Femur (tissue), 1 donor: ENCODE results near the gene CLCA2.
A peak's percentile ranks its signal among the peaks of the same experiment; 100 is the strongest.

Source experiments
- DNase-seq: peaks from one replicate; pipeline ENCODE4 v3.0.0-alpha.2; 2017

CLCA2 gene

DNA sequence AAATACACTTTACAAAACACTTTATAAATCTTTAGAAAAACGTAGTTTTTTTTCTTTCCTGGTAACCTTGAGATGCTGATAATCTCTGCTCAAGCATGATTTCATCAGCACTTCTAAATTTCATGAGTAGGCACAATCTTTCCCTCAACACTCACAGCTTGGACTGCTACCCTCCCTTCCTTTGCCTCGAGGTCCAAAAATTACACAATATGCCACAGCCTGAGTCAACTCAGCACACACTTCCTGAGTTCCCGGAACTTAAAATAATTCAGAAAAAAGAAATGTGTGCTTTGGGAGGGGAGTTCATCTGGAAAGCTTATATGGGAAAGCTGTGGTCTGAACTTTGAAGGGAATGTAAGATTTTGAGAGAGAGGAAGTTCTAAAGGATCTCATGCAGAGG is 5.9 kb downstream of the CLCA2 start:
- DNase-seq: peak; percentile 46

DNA sequence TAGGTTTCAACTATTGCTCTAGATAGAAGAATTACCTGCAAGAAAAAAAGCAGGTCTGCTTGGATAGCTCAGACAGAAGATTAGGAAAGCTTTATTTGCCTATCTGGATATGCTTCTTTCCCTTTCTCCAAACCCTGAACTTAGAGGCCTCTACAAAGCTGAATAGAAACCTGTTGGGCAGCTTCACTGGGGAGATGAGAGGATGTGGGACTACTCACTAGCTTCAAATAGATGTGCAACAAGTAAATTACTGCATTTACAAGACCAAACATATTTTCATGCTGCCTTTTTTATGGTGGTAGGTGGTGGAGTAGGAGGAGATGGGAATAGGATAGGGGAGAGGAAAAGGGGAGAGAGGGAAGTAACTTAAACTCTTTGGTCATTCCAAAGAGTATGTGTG is 6.4 kb downstream of the CLCA2 start:
- no peak for DNase-seq

DNA sequence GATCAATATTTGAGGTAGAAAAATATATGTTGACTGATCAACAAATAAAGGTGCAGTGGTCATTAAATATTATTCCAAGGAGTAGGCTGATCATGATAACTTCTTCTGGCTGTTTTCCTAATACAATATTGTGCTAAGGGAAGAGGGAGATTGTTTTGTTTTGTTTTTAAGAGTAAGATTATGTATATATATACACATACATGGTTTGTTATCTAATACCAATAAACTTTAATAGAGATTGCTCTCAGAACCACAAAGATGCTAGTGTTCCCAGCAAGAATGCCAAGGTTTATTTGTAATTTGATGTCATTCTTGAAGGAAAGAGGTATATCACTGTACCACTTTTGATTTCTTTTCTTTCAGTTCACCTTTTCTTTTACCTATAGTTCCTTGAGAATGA is 10.1 kb downstream of the CLCA2 start:
- no peak for DNase-seq

DNA sequence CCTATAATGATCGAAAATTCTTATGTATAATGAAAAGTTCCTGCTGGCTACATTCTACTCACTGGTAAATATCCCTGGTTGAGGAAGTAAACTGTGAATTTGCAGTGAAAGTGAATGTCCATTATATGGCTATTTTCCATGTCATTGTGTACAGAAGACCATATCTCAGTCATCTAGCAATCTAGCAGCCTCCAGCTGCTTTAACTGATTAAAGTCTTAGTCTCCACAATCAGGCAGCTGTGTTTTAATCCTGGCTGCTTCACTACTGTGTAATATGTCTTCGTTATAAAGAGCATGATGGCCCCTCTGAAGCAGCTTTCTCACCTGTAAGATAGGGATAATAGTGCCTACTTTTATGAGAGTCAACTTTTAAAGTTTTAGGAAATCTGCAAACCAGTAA is 11.4 kb downstream of the CLCA2 start:
- DNase-seq: no peak

DNA sequence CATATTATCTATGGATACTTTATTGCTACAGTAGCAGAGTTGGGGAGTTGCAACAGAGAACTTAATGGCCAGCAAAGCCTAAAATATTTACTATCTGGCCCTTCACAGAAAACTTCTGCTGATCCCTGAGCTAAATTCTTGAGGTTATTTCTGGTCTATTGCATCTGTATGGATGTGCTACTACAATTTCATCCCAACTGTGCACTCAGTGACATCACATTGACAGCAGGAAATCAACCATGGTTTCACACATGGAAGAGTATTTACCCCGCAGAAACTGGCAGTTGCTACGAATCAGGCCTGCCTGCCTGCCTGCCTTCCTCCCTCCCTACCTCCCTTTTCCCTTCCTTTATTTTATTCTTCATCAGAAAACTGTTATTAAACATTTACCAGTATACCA is 12.1 kb downstream of the CLCA2 start:
- DNase-seq: no peak

DNA sequence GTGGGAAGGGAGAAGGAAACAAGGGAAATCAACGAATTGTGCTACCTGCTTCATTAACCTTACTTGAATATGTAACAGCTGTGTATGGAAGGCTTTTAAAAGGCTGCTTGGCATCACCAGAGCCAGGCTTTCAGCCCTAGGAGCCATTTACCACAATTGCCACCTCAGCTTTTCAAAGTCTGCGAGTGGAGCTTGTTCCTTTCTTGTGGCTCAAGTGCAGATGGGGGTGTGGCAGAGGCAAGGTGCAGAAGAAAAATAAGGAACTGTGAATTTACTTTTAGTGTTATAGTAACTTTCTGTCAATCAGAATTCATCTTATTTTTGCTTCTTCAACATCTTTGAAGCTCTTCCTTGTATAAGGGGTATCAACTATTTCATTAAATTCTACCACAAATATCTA is 17.6 kb downstream of the CLCA2 start:
- DNase-seq: no peak

DNA sequence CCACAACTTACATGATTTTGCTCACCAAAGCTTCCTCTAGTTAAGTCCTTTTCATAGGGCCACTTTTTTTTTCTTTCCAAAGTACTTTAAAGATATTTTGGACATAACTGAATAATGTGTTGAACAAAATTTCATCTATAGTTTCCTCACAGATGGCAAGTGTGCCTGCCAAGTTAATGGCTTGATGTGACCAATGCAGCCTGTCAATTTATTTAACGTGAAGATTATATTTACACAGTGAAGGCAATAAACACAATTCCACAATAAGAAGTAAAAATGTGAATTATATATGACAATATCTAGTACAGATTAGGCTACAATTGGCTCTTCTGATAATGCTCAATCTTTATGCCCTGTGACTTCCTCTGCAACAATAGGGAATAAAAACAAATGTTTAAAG is 18.0 kb downstream of the CLCA2 start:
- no peak for DNase-seq

DNA sequence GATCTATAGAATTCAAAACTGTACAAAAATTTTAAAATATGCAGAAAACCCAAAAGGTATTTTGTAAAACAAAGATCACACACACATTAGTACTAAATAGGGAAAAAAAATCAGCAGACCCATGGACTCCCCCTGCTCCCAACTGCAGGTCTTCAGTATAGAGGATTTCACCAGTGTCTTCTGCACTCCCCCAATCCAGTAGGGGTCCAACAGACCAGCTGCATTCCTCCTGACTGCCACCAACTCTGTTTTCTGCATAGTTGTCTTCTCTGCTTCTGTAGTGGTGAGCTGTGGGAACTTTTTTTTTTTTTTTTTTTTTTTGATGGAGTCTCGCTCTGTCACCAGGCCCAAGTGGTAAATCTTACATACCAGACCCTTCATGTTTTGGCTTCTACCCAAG is 21.9 kb downstream of the CLCA2 start:
- DNase-seq: no peak

DNA sequence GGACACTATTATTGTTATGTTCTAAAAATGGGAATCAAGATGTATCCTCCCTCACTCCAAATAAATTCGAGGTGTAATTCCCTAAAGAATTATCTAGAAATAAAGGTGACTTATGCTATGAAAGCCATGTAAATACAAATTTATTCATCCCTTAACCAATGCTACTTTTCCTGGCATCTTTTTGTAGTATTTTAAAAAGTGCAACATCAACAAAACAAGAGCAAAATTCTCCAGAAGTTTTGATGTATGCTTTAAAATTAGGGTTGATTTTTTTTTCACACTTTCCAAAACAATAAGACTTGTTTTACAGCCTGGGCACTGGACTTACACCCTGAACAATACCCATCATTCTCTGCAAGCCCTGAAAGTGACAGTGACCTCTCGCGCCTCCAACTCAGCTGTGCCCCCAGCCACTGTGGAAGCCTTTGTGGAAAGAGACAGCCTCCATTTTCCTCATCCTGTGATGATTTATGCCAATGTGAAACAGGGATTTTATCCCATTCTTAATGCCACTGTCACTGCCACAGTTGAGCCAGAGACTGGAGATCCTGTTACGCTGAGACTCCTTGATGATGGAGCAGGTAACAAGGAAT is 23.3 kb downstream of the CLCA2 start:
- no peak for DNase-seq

DNA sequence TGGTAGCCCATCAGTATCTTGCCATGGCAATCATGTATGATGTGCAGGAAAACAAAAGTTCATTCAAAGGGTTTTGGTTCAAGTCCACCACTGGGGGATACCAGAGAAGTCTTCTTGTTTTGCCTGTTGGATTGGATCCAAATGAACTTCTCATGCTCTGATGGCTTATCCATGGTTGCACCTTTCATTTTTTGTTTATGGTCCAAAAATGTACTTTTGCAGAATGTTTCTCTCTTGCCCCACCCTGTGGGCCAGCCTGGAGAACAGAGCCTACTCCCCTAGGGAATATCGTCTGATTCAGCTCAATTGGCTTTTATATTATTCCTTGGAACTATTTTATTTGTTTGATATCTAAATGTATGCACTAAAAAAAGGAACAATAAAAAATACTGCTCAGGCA is 24.7 kb downstream of the CLCA2 start:
- DNase-seq: no peak

DNA sequence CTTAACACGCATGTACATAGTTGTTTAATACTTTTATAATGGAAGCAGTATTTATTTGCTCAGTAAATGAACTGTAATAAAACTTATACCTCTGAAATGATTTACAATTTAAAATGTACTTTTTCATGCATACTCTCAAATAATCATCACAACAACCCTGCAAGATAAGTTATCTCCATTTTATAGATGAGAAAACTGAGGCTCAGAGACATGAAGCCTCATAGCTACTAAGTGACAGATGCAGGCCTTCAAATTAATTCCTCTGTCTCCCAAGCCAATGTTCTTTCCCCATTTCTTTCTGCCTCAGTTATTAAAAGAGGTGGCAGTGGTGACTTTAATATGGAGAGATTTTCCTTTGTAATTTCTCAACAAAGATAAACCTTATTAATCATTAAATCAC is 25.1 kb downstream of the CLCA2 start:
- no peak for DNase-seq

DNA sequence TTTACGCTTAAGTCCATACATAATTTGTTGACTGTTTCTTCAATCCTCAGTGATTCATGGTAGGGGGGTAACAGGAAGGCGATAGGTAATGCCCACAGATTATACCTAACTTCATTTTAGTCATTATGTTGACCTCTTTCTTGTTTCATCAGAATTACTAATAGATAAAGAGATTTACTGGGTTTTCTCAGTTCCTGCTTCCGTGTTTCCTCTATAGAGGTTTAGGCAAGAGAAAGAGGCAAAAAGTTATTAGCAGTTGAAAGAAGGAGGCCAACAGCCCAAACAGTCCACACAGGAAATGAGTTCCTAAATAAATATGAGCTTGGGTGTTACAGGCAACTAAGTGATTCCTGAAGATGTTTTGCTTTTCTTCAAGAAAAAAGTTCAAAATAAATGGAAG is 26.9 kb downstream of the CLCA2 start:
- no peak for DNase-seq

DNA sequence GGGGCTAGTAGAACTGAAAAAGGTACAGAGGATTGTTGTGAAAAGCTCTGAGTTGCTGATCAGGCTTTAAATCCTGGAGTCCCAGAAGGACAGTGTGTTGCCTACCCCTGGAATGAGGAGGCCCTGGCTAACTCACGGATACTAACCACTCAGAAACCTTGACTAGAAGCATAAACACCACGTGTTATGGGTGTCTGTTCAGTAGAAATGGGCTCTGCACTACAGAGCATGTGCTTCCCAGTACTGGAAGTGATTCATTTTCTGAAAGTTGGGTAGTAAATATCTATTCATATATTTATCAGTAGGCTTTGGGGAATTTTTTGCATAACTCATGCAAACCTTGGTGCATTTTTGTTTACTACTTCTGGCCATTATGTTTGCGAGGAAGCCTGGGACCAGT is 29.7 kb downstream of the CLCA2 start:
- no peak for DNase-seq

DNA sequence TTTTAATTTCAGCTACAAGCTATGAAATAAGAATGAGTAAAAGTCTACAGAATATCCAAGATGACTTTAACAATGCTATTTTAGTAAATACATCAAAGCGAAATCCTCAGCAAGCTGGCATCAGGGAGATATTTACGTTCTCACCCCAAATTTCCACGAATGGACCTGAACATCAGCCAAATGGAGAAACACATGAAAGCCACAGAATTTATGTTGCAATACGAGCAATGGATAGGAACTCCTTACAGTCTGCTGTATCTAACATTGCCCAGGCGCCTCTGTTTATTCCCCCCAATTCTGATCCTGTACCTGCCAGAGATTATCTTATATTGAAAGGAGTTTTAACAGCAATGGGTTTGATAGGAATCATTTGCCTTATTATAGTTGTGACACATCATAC is 31.1 kb downstream of the CLCA2 start:
- no peak for DNase-seq

DNA sequence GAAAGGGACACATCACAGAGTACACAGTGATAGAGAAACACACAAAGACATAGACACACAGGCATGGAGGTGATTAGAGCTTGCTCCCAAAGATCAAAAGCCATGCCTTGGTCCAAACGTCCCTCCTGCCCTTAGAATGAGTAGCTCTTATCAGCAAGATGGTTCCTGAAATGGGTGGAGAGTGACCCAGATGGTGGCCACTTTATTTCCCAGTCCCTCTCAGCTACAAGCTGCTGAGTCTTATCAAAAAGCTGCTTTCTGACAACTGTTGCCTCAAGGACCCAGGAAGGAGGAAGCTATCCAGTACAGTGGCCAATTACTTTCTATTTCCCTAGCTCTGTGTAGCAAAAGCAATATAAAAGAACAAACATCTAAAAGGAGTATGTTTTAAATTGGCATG is 37.0 kb downstream of the CLCA2 start:
- no peak for DNase-seq

DNA sequence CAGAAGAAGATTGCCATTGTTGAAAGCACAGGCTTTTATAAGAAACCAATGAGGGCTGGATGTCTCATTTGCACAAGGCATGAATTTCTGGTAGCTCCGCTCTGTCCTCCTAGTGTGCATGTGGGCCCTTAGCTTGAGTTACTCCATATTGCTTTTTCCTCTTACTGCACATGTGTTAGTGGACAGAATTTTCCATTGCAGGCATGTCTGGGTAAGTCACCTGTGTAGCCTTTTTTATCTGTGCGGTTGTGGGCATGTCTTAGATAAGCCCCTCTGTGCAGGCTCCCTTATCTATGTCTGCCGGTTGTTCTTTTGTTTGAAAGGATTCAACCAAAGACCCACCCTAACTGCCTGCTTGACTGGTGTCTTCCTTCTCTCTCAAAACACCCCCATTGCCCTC is 37.5 kb downstream of the CLCA2 start:
- DNase-seq: no peak

DNA sequence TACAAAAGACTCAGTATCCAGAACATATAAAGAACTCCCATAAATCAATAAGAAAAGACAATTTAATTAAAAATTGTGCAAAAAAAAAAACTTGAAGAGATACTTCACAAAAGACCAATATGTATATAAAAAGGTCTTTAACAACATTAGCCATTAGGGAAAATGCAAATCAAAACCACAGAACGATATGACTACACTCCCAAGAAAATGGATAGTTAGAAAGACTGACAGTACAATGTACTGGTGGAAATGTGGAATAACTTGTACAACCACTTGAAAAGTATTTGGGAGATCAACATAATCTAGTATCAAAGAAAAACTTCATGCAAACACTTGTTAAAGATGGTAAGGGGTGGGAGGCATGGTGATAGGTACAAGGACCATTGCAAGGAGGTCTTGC is 40.8 kb downstream of the CLCA2 start:
- DNase-seq: no peak

DNA sequence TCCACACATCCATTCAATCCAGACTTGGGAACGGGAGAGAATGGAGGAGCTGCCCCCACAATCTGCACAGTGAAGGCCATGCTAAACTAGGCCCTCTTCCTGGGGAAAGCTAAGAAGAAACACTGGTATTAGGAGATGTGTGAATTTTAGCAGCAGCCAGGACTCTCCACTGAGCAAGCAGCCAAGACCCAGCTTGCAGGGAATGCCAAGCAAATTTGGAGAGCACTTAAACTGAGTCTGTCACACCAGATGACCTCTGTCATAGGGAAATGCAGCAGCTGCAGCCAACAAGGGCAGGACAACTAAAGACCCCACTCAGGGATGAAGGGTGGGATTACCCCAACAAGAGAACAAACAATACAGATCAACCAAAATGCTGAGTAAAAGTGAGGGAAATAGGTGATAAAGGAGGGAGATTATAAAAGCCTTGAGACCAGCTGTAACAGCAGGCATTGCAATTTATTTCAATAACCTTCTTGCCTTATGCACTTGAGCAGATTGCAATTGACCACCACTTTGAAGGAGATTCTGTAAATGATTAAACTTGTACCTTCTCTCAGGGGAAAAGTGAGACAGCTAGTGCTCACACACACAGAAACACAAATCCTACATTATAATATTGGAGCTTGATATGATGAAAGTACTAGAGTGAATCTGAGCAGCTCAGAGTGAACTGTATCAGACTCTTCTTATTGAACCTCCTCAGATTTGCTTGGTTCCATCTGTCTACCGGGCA is 42.3 kb downstream of the CLCA2 start:
- DNase-seq: no peak

DNA sequence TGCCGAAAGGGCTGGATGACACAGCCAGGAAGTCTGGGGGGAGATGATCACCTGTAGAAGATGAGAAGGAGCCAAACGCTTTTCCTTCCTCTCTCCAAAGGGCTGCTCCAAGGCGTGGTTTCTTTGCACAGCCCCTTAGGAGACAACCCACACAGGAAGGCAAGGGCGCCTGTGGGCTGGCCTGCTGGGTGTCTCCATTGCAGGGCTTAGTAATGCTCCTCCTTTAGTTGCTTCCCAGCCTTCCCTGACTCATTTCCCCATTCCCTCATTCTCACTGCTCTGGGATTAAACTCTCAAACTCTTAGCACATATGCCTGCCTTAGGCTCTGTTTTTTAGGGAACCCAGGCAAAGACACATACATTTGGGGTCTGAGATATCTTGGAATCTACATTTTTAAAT is 43.0 kb downstream of the CLCA2 start:
- DNase-seq: no peak

DNA sequence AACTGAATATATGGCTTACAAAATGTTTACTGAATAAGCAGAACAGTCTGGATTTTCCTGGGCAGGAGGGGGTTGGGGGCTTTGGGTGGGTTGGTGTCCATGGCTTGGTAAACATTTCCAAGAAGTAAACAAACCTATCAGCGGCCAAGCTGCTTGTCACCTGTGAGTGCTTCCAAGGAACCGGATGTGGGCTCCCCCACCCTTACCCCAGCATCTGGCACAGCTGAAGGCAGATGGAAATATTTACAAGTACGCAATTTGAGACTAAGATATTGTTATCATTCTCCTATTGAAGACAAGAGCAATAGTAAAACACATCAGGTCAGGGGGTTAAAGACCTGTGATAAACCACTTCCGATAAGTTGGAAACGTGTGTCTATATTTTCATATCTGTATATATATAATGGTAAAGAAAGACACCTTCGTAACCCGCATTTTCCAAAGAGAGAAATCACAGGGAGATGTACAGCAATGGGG is 44.6 kb downstream of the CLCA2 start, which contains the start of gene CLCA1:
Gene CLCA1, plus strand, starts transcription at position 427 of the 477 bp plus-strand sequence. Its CDS starts 45 bp downstream, at position 472.
- DNase-seq: no peak

DNA sequence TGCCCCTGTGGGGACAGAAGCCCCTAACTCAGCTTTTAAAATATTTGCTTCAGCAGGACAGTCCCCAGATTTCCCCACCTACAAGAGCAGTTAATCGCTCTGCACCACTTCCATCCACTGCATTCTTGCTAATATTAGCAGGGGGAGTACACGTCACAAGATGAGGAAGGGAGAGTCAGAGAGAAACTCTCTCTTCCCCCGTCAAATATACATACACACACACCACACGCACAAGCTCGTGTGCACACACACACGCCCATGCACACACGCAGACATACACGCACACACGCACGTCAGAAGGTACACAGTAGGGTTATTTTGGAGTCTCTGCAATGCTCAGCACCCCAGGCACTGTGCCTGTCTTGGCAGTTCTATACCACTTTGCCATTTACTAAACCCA is 46.9 kb downstream of the CLCA2 start:
- no peak for DNase-seq

DNA sequence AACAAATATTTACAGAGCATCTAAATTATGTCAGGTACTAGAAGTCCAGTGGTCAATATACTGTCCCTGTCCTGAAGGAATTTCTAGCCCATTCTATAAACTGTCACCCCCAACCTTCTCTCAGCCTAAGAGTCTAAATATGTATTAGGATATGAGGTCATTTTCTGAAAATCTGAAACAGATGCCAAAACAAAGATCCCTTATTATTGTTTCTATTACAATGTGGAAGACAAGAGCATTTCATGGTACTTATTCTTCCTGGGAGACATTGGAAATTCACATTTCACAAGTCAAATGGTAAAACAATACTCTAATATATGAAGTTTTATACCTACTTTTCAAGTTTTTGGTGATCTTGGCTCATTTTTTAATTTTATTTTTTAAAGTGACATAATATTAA is 47.3 kb downstream of the CLCA2 start:
- no peak for DNase-seq

DNA sequence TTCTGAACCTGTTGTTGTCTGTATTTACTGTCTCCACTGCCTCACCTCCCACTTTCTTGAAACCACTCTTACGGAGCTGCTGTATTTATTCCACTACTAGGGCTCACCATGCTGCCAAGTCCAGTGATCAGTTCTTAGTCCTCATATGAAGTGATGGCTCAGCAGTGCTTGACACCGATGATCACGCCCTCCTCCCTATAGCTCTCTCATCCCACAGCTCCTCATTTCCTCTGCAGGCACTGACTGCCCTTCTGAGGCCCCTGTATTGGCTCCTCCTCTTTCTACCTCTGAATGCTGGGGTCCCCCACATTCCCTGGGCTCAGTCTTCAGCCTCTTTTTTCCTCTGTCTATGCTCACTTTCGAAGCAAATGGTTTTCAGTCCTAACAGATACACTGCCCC is 48.2 kb downstream of the CLCA2 start:
- no peak for DNase-seq

DNA sequence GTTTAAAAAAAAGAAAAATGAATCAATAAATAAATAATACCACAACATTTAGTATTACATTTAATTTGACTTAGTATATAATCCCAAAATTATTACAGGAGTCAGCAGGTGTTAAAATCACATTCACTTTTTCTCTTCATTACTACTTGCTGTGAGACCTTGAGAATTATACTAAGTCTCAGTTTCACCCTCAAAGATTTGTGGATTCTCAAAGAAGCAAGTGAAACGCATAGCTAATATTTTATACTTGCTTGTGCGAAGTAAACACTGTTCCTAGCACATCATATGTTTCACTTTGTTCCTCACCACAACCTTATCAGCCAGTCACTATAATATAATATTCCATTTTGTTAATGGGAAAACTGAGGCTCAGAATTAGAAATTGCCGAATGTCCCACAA is 48.8 kb downstream of the CLCA2 start:
- DNase-seq: no peak

DNA sequence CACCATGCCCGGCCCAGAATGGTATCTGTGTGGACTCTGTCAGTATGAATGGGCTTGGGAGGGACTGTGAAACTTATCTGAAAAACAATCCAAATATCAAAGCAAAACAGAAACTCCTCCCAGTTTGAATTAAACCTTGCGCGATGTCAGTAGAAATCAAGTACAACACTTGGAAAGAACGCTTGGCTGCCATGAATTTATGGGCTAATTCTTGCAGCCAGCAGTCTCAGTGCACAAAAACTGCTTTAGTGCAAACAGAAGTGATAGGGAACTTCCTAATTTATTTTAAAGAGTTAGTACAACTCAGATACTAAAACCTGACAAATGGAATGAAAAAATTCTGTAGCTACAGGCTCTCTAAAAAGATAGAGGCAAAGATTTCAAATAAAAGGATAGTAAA is 53.3 kb downstream of the CLCA2 start:
- DNase-seq: no peak
